H1 (cell line): Measurements from ENCODE around the gene SPG11. TPM values are rescaled to one million over a fixed set of nuclear protein-coding genes. Genes with fewer than 3 reads are reported as not detected.

Experiments
- CTCF ChIA-PET: fragments of 300-600 bp; sonication (Branson Sonifier 250); formaldehyde crosslinking; loops from one replicate; lab custom pipeline; 2021; ENCODE audit not compliant: partially characterized antibody; lab: Charles Lee
- POLR2A ChIA-PET: fragments of 300-600 bp; sonication (Branson Sonifier 250); formaldehyde crosslinking; loops from one replicate; lab custom pipeline; 2021; ENCODE audit warnings: inconsistent platforms; ENCODE audit not compliant: partially characterized antibody; lab: Charles Lee
- DNase-seq, 2 experiments: peaks; one replicate each; pipeline versions ENCODE4 v3.0.0 to v3.0.0-alpha.2; 2010 to 2022; ENCODE audit warnings: low spot score in 2 of 2, low read depth in 1 of 2, mixed read lengths in 1 of 2
- FAIRE-seq: peaks from 2 replicates; lab custom pipeline; 2011; peaks lifted over from hg19 to GRCh38; lab: Jason Lieb, UNC
- H2AFZ ChIP-seq: 2 replicates; pipeline ENCODE4 v1.8.1; 2012; ENCODE audit warnings: low read length, inconsistent platforms
- H2AK5ac ChIP-seq: 2 replicates; pipeline ENCODE4 v1.6.1; 2013; ENCODE audit warnings: low read depth, low read length
- H2BK120ac ChIP-seq: replicated peaks from 2 replicates; pipeline ENCODE3; 2013; ENCODE audit warnings: low read depth, low read length, inconsistent platforms
- H2BK12ac ChIP-seq: 2 replicates; pipeline ENCODE4 v1.6.1; 2013; ENCODE audit warnings: low read depth, low read length
- H2BK15ac ChIP-seq: 2 replicates; pipeline ENCODE4 v1.6.1; 2013; ENCODE audit warnings: low read length
- H2BK20ac ChIP-seq: 2 replicates; pipeline ENCODE4 v1.6.1; 2013; ENCODE audit warnings: low read length
- H2BK5ac ChIP-seq: 2 replicates; pipeline ENCODE4 v1.6.1; 2013; ENCODE audit warnings: low read depth, low read length
- H3K14ac ChIP-seq: 2 replicates; pipeline ENCODE4 v1.6.1; 2013; ENCODE audit warnings: inconsistent platforms; ENCODE audit not compliant: insufficient read length
- H3K18ac ChIP-seq: 2 replicates; pipeline ENCODE4 v1.6.1; 2013; ENCODE audit warnings: low read length; ENCODE audit errors: extremely low read depth
- H3K23ac ChIP-seq: 2 replicates; pipeline ENCODE4 v1.6.1; 2013; ENCODE audit warnings: inconsistent platforms; ENCODE audit not compliant: insufficient read length
- H3K23me2 ChIP-seq: 2 replicates; pipeline ENCODE4 v1.6.1; 2013; ENCODE audit warnings: low read depth, low read length
- H3K27ac ChIP-seq: 2 replicates; pipeline ENCODE4 v1.6.1; 2011; ENCODE audit warnings: low read depth, low read length, inconsistent platforms
- H3K27me3 ChIP-seq, 4 experiments: replicated peaks in 1 of 4; 1 replicate in 1 of 4; 2 replicates in 3 of 4; pipeline versions ENCODE4 v1.6.1 to v1.8.1; 2011 to 2013; ENCODE audit warnings: low read length in 3 of 4, mild to moderate bottlenecking in 3 of 4, inconsistent platforms in 2 of 4, mixed read lengths in 2 of 4, moderate library complexity in 1 of 4; ENCODE audit not compliant: control insufficient read depth in 3 of 4, insufficient read depth in 3 of 4; ENCODE audit errors: extremely low read depth in 1 of 4
- H3K36me3 ChIP-seq, 4 experiments: 2 replicates each; pipeline versions ENCODE4 v1.6.1 to v1.8.1; 2011 to 2013; ENCODE audit warnings: mild to moderate bottlenecking in 4 of 4, low read length in 3 of 4, moderate library complexity in 2 of 4, control low read depth in 1 of 4, inconsistent platforms in 1 of 4; ENCODE audit not compliant: insufficient read depth in 4 of 4, control insufficient read depth in 2 of 4
- H3K4ac ChIP-seq: replicated peaks from 2 replicates; pipeline ENCODE3; 2013; ENCODE audit warnings: low read length, low read depth, mixed read lengths, inconsistent platforms; ENCODE audit not compliant: insufficient read length
- H3K4me1 ChIP-seq, 4 experiments: replicated peaks in 1 of 4; 1 replicate in 1 of 4; 2 replicates in 3 of 4; pipeline versions ENCODE4 v1.6.1 to v1.8.1; 2011 to 2013; ENCODE audit warnings: low read length in 3 of 4, inconsistent platforms in 2 of 4, mixed read lengths in 1 of 4; ENCODE audit not compliant: insufficient read depth in 4 of 4, control insufficient read depth in 3 of 4
- H3K4me2 ChIP-seq, 2 experiments: 2 replicates each; pipeline versions ENCODE4 v1.6.1 to v1.8.1; 2011 to 2013; ENCODE audit warnings: low read depth in 2 of 2, low read length in 2 of 2, control low read depth in 1 of 2, inconsistent platforms in 1 of 2, mild to moderate bottlenecking in 1 of 2; ENCODE audit not compliant: insufficient read depth in 1 of 2
- H3K4me3 ChIP-seq, 4 experiments: fragments of 200-600, 300-600 bp in 1 of 4; sonication (generic), shearing (Covaris generic), sonication (Bioruptor Twin) in 1 of 4; 2 replicates each; pipeline versions ENCODE4 v1.5.1 to v1.8.1; 2011 to 2016; ENCODE audit warnings: low read length in 4 of 4, low read depth in 3 of 4, control low read depth in 2 of 4, inconsistent platforms in 2 of 4, mild to moderate bottlenecking in 2 of 4, mixed read lengths in 1 of 4, moderate library complexity in 1 of 4; ENCODE audit not compliant: insufficient read depth in 2 of 4; ENCODE audit errors: extremely low read depth in 1 of 4
- H3K56ac ChIP-seq: replicated peaks from 2 replicates; pipeline ENCODE3; 2013; ENCODE audit warnings: low read depth, mild to moderate bottlenecking, mixed read lengths, low read length, inconsistent platforms; ENCODE audit not compliant: insufficient read length
- H3K79me1 ChIP-seq: 2 replicates; pipeline ENCODE4 v1.6.1; 2013; ENCODE audit warnings: low read depth, low read length, control low read depth
- H3K79me2 ChIP-seq, 2 experiments: 2 replicates each; pipeline versions ENCODE4 v1.6.1 to v1.8.1; 2012 to 2013; ENCODE audit warnings: low read length in 2 of 2, mild to moderate bottlenecking in 2 of 2, inconsistent platforms in 1 of 2; ENCODE audit not compliant: insufficient read depth in 2 of 2, control insufficient read depth in 1 of 2
- H3K9ac ChIP-seq, 4 experiments: replicated peaks in 1 of 4; 1 replicate in 1 of 4; 2 replicates in 3 of 4; pipeline versions ENCODE4 v1.6.1 to v1.8.1; 2011 to 2013; ENCODE audit warnings: low read depth in 3 of 4, low read length in 3 of 4, control low read depth in 2 of 4, mild to moderate bottlenecking in 2 of 4, moderate library complexity in 2 of 4, inconsistent platforms in 1 of 4; ENCODE audit errors: extremely low read depth in 1 of 4
- H3K9me3 ChIP-seq, 2 experiments: 2 replicates each; pipeline versions ENCODE4 v1.6.1 to v1.8.1; 2012 to 2013; ENCODE audit warnings: mild to moderate bottlenecking in 2 of 2, moderate library complexity in 2 of 2, control low read depth in 1 of 2, inconsistent platforms in 1 of 2, low read depth in 1 of 2, low read length in 1 of 2, mixed read lengths in 1 of 2; ENCODE audit not compliant: insufficient read depth in 2 of 2
- H4K20me1 ChIP-seq, 2 experiments: replicated peaks in 1 of 2; 2 replicates each; pipeline versions ENCODE3 to v1.8.1; 2011 to 2013; ENCODE audit warnings: inconsistent platforms in 2 of 2, low read length in 2 of 2, mild to moderate bottlenecking in 1 of 2; ENCODE audit not compliant: insufficient read depth in 2 of 2, control insufficient read depth in 1 of 2
- H4K5ac ChIP-seq: 2 replicates; pipeline ENCODE4 v1.6.1; 2013; ENCODE audit warnings: low read length, low read depth, mixed read lengths, inconsistent platforms; ENCODE audit not compliant: insufficient read length
- H4K8ac ChIP-seq: 2 replicates; pipeline ENCODE4 v1.8.0; 2013; ENCODE audit warnings: mild to moderate bottlenecking, moderate library complexity, low read length, inconsistent platforms; ENCODE audit not compliant: insufficient read depth; ENCODE audit errors: extremely low read depth
- H4K91ac ChIP-seq: replicated peaks from 2 replicates; pipeline ENCODE3; 2013; ENCODE audit warnings: low read length, mixed read lengths, inconsistent platforms; ENCODE audit not compliant: insufficient read length
- E2F6 ChIP-seq: IDR thresholded peaks from 2 replicates; pipeline ENCODE4 v1.6.1; 2012; ENCODE audit warnings: inconsistent platforms
- KDM1A ChIP-seq: fragments of 200-600, 300-600 bp; sonication (generic); IDR thresholded peaks from 2 replicates; pipeline ENCODE4 v1.7.1; 2016; ENCODE audit warnings: mild to moderate bottlenecking, low read length, borderline replicate concordance
- KDM4A ChIP-seq: IDR thresholded peaks from one replicate; pipeline ENCODE4 v1.7.1; 2012; ENCODE audit warnings: low read depth, mild to moderate bottlenecking, moderate library complexity, low read length, inconsistent platforms; ENCODE audit not compliant: severe bottlenecking
- MAX ChIP-seq: IDR thresholded peaks from 2 replicates; pipeline ENCODE4 v1.6.1; 2012; ENCODE audit warnings: inconsistent platforms
- SAP30 ChIP-seq: fragments of 300-600 bp; sonication (generic); IDR thresholded peaks from 2 replicates; pipeline ENCODE4 v1.7.1; 2012; ENCODE audit warnings: low read length, moderate library complexity, mild to moderate bottlenecking, inconsistent platforms; ENCODE audit not compliant: insufficient read depth, insufficient replicate concordance
- SIN3A ChIP-seq, 2 experiments: IDR thresholded peaks in 1 of 2; conservative IDR thresholded peaks in 1 of 2; 2 replicates each; pipeline ENCODE4 v1.6.1; 2011 to 2012; ENCODE audit warnings: low read length in 2 of 2, improper control_type of control experiment in 1 of 2, low read depth in 1 of 2, mild to moderate bottlenecking in 1 of 2
- WGBS, 2 experiments: shearing (Covaris generic) in 1 of 2; methylation state at CpG; one replicate each; pipeline versions ENCODE4 v1.1.6 to v1.1.7; 2013 to 2015; ENCODE audit warnings: low lambda C conversion rate in 2 of 2, mixed read lengths in 2 of 2, inconsistent platforms in 1 of 2, low coverage in 1 of 2, missing lambda C conversion rate in 1 of 2; ENCODE audit not compliant: insufficient replicate concordance in 2 of 2, insufficient coverage in 1 of 2, insufficient read length in 1 of 2; ENCODE audit errors: extremely low coverage in 1 of 2, missing lambda C conversion rate in 1 of 2; 5-methylcytosine and 5-hydroxymethylcytosine counted together
- polyA plus RNA-seq, 7 experiments: library from polyadenylated mRNA; depleted of rRNA in 3 of 7; stranded (reverse) in 5 of 7; unstranded in 2 of 7; fragments of >200 nt in 5 of 7; fragments of 200-250 nt in 2 of 7; gene quantifications; 1 replicate in 5 of 7; 2 replicates in 1 of 7; 4 replicates in 1 of 7; pipeline versions ENCODE4 v1.2.1 to v1.2.3, GENCODE V29; 2011 to 2013; ENCODE audit warnings: missing spikeins in 2 of 7, mixed read lengths in 2 of 7
- total RNA-seq: library from RNA; stranded (reverse); fragmentation: NEBNext Ultra II Directional; extraction: Animal tissue kit (Norgen Biotek cat#: 25700); gene quantifications from 2 replicates; pipeline ENCODE4 v1.2.1, GENCODE V29; 2021

Gene SPG11
- total and polyA plus RNA-seq, 2 of the 8 experiments (the other 6 are each of a cell fraction or from before 2014, with no cell fraction given), result 37.1 to 38.6 TPM

- 6% methylated on average over 44 of the region's 46 CpGs; no CpG with 5 or more reads in 1 of the 2 experiments for WGBS, 2 experiments
- H3K79me2 ChIP-seq, result peaks cover 0 to 9% of the 10 kb centered on the region in 2 experiments; a peak in 2 of 4 replicates
- no peak for FAIRE-seq
Observed at GRCh38 chr15:44711743-44712345, 48.4 kb upstream of the SPG11 start.

More at GRCh38 chr15:44711743-44712345, 48.4 kb upstream of the SPG11 start:
- H3K27ac ChIP-seq, result no peak overlapping the region
- no peak overlapping the region for H3K56ac ChIP-seq
- peaks cover 4% of the 10 kb centered on the region for H3K23me2 ChIP-seq
- H3K4ac ChIP-seq, result no peak overlapping the region
- H4K20me1 ChIP-seq, result no peaks in the 10 kb centered on the region
- no peak for DNase-seq
- H3K79me1 ChIP-seq, result no peaks in the 10 kb centered on the region
- H2AFZ ChIP-seq, result peak overlapping the region; percentile 60; the same call in 1 of the 2 replicates
- peak overlapping the region; percentile 55; the same call in 1 of the 2 replicates for H3K18ac ChIP-seq
- H3K9me3 ChIP-seq, result no peaks in the 10 kb centered on the region
- ChIA-PET CTCF (interaction anchor here (1.0 to 6.6 kb wide), 5 partner anchors 11 to 48 kb away, joined by 3 to 61 read pairs (median 5); partner anchors contain the start of genes SPG11 and TRIM69), POLR2A (interaction anchor here (0.6 to 4.2 kb wide), 18 partner anchors 8 to 324 kb away, joined by 3 to 64 read pairs (median 3); partner anchors contain the start of genes SPG11 and TRIM69)
- peak overlapping the region; percentile 22; the same call in 1 of the 2 replicates for H4K8ac ChIP-seq
- TF ChIP-seq KDM4A, result peak; percentile 66
- TF ChIP-seq KDM1A, result no peak
- 0 out of 4 replicates have a peak, but pooled peaks of 1 of the 2 experiments have one; percentile 5 for TF ChIP-seq SIN3A (conservative IDR thresholded peaks at IDR 0.05 in 1 of 2, IDR thresholded peaks at IDR 0.05 in 1 of 2; ENCODE audit: low read depth in 1 of 2, low read length in 2 of 2)
- TF ChIP-seq SAP30, result no peak
- peak; percentile 78; the same call in 1 of the 2 replicates for TF ChIP-seq E2F6
- TF ChIP-seq MAX, result peak; percentile 74
- peak overlapping the region; percentile 27 to 77 (median 66) for H3K9ac ChIP-seq
- 0 out of 7 replicates have a peak, but pooled peaks cover 0 to 3% (median 0%) of the 10 kb centered on the region in 4 experiments for H3K4me1 ChIP-seq
- H3K36me3 ChIP-seq, result peaks cover 2 to 15% (median 9%) of the 10 kb centered on the region in 4 experiments; a peak in 5 of 8 replicates
- H4K5ac ChIP-seq, result no peak overlapping the region
- peak overlapping the region; percentile 90 to 94 for H3K4me2 ChIP-seq
- H2BK20ac ChIP-seq, result no peak overlapping the region
- no peak overlapping the region for H3K14ac ChIP-seq
- no peak overlapping the region for H2BK12ac ChIP-seq
- peak overlapping the region; percentile 79 to 95 (median 88) for H3K4me3 ChIP-seq
- no peak overlapping the region for H2BK15ac ChIP-seq
- H4K91ac ChIP-seq, result no peak overlapping the region
- H2BK5ac ChIP-seq, result no peak overlapping the region
- no peak overlapping the region for H2BK120ac ChIP-seq
- peaks cover 0 to 10% (median 8%) of the 10 kb centered on the region in 4 experiments; a peak in 5 of 7 replicates for H3K27me3 ChIP-seq
- H2AK5ac ChIP-seq, result no peak overlapping the region
- no peak overlapping the region for H3K23ac ChIP-seq
